Activated CD8-positive, alpha-beta memory T cell treated with anti-CD3 and anti-CD28 coated beads, Interleukin-2, amount 10 ng/mL, durations not matched to agents 7 days and 5 days (primary cell): Measurements from ENCODE around the gene SERTM1. TPM values are rescaled to one million over a fixed set of nuclear protein-coding genes. Genes with fewer than 3 reads are reported as not detected.

ENCODE experiments used
- ATAC-seq: fragments of 150-1000 bp; cut with Tn5 transposase; one replicate; pipeline ENCODE4 v1.10.0; 2021; ENCODE audit warnings: moderate library complexity
- CTCF ChIA-PET: fragments of 350-600 bp; sonication (Branson Sonifier 250); formaldehyde crosslinking; loops from one replicate; lab custom pipeline; 2021; ENCODE audit warnings: antibody characterized with exemption; lab: Charles Lee
- DNase-seq: peaks from one replicate; pipeline ENCODE4 v3.0.0-alpha.2; 2020
- H3K27ac Mint-ChIP-seq: one replicate; pipeline ENCODE4 v1.8.0; 2021; ENCODE audit warnings: mild to moderate bottlenecking, mixed read lengths
- H3K27me3 Mint-ChIP-seq: one replicate; pipeline ENCODE4 v1.8.0; 2021; ENCODE audit warnings: mixed read lengths
- H3K36me3 Mint-ChIP-seq: one replicate; pipeline ENCODE4 v1.8.0; 2021; ENCODE audit warnings: mild to moderate bottlenecking, mixed read lengths
- H3K4me1 Mint-ChIP-seq: one replicate; pipeline ENCODE4 v1.8.0; 2021; ENCODE audit warnings: mixed read lengths
- H3K4me3 Mint-ChIP-seq: one replicate; pipeline ENCODE4 v1.8.0; 2021; ENCODE audit warnings: mild to moderate bottlenecking, moderate library complexity, mixed read lengths
- H3K9me3 Mint-ChIP-seq: one replicate; pipeline ENCODE4 v1.8.0; 2022; ENCODE audit warnings: low read depth, mixed read lengths
- total RNA-seq, 2 experiments: library from RNA; stranded (reverse); gene quantifications; one replicate each; pipeline ENCODE4 v1.2.3, GENCODE V29; 2021

The SERTM1 gene
- total RNA-seq, 2 experiments from 2014 or later: not detected

DNA sequence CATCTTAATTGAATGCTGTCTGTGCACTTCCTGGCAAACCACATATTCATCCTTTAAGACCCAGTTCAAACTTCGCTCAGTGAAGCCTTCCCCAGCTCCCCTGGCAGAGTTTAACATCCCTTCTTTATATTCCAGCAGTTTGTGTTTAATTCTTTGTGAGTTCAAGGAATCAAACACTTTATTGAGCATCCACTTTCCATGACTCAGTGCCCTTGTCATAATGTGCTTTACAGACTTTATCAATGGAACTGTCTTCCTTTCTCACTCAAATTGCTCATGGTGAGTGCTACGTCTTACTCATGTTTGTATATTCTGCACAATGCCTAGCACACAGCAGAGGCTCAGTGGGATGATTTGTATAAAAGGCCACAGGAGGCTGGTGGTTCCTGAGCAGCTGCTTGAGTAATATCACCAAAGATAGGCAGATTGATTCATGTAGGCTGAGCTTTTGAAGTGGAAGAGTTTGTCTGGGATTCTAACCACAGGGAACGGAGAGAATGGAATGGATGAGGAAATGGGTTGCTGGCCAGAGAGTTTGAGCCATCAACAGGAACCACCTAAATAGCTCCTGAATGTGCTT is 44.2 kb downstream of the SERTM1 start:
- peaks cover 11% of the 10 kb centered on the region for H3K27me3 Mint-ChIP-seq
- no peak overlapping the region for H3K27ac Mint-ChIP-seq
- CTCF ChIA-PET: interaction anchor here (1.0 kb wide), 1 partner anchor 17 kb away, joined by 3 read pairs; no protein-coding TSS in a partner anchor
- H3K9me3 Mint-ChIP-seq: no peaks in the 10 kb centered on the region
- ATAC-seq (no peak), DNase-seq (no peak)
- H3K4me1 Mint-ChIP-seq: no peaks in the 10 kb centered on the region
- H3K36me3 Mint-ChIP-seq: no peaks in the 10 kb centered on the region
- no peak overlapping the region for H3K4me3 Mint-ChIP-seq

DNA sequence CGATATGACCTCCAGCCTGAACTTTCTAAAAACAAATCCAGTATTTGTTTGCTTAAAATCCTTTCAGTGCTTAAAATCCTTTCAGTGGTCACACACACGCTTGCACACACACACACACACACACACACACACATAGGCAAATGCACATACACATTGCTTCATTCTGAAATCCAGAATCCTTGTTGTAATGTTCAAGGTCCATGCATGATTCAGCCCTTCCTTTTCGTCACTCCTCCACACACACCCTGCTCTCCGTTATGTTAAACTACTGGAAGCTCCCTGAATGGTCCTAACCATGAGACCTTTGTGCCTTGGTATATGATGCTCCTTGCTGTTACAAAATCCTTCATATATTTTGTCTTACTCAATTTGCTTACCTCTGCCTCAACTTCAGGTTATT is 44.9 kb downstream of the SERTM1 start:
- ATAC-seq (no peak), DNase-seq (no peak)
- CTCF ChIA-PET: no interaction called here
- no peaks in the 10 kb centered on the region for H3K36me3 Mint-ChIP-seq
- H3K27me3 Mint-ChIP-seq: peaks cover 11% of the 10 kb centered on the region
- no peaks in the 10 kb centered on the region for H3K9me3 Mint-ChIP-seq
- H3K4me1 Mint-ChIP-seq: no peaks in the 10 kb centered on the region
- no peak overlapping the region for H3K4me3 Mint-ChIP-seq
- H3K27ac Mint-ChIP-seq: no peak overlapping the region

DNA sequence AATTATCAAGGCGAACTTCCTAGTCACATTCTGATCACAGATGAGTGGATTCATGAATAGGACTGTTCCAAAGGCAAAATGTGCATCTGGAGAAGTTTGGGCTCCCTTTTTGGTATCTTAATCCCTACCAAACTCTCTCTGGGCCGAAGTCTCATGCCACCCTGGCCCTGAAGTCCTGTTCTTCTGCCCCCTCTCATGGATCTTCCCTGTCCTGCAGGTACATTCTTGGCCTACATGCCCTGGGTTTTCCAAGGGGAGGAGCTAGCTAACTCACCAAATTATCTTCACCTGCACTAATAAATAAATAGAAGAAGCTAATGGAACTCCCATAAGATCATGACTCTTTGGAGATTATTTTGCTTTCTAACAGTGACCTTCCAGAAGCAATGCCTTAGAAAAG is 50.3 kb downstream of the SERTM1 start:
- H3K36me3 Mint-ChIP-seq: no peaks in the 10 kb centered on the region
- no peaks in the 10 kb centered on the region for H3K9me3 Mint-ChIP-seq
- H3K27ac Mint-ChIP-seq: no peak overlapping the region
- DNase-seq (no peak), ATAC-seq (no peak)
- no peak overlapping the region for H3K4me3 Mint-ChIP-seq
- CTCF ChIA-PET: no interaction called here
- H3K4me1 Mint-ChIP-seq: no peaks in the 10 kb centered on the region
- peaks cover 11% of the 10 kb centered on the region for H3K27me3 Mint-ChIP-seq

DNA sequence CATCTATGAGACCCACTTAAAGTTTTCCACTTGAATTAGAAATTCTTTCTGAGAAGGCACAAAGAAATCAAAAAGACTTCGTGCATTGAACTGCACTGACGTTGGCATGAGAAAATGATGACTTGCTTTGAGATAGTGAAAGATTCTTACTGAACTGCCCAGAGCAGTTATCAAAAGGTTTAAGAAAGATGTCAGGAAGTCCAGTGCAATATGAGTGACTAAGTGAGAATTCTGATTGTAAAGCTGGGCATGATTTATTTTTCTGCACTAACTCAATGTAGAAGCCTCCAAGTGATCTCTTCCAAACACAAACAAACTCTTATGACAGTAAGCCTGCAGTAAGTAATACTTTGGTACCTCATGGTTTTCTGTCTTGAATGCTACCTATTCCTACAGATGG is 52.1 kb downstream of the SERTM1 start:
- no peak for ATAC-seq
- CTCF ChIA-PET: no interaction called here
- Mint-ChIP-seq H3K4me3 (no peak overlapping the region), H3K27ac (no peak overlapping the region), H3K9me3 (no peaks in the 10 kb centered on the region), H3K4me1 (no peaks in the 10 kb centered on the region), H3K27me3 (peaks cover 11% of the 10 kb centered on the region), H3K36me3 (no peaks in the 10 kb centered on the region)
- no peak for DNase-seq

DNA sequence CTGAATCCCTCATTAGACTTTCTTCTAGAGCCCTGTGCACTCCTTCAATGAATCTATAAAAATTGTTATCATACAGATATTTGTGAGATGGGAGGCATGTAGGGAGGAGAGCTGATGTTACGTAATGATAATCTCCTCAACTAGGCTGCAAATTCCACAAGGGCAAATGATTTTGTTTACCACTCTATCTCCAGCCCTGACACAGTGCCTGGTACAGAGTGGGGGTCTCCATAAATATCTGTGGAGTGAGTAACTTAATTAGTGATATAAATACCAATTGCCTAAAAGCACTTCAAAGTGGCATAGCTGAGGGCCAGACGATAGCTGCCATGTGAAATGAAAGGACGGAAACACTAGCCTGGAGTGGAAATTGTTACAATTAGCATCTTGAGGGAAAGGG is 54.2 kb downstream of the SERTM1 start:
- DNase-seq (no peak), ATAC-seq (no peak)
- Mint-ChIP-seq H3K36me3 (no peaks in the 10 kb centered on the region), H3K9me3 (no peaks in the 10 kb centered on the region), H3K4me1 (no peaks in the 10 kb centered on the region), H3K27me3 (peaks cover 4% of the 10 kb centered on the region), H3K4me3 (no peak overlapping the region), H3K27ac (no peak overlapping the region)
- CTCF ChIA-PET: no interaction called here

DNA sequence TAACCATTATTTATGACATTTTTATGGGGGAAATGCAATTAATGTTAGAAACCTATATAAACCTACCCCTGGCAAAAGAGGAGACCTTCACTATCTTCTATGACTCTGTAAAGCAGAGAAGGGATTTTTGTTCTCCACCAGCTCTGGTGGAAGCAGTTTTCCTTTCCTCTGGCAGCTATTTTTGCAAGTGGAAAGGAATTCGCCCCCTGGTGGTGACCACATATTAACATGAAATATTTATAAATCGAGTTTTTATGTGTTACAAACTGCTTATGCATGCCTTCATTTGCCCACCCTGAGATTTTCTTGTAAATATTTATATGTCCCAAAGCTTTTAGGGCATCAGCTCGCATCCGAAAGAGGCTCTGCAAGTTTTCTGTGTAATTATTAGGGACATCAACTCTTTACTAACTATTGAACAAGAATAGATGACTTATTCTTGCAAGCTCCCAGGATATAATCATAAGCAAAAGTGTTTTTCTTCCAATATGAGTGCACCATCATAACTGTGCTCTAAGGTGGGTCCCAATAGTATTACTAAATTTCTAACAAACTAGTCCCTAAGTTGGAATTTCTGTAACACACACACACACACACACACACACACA is 62.4 kb downstream of the SERTM1 start:
- Mint-ChIP-seq H3K4me3 (no peak overlapping the region), H3K27me3 (no peaks in the 10 kb centered on the region), H3K36me3 (no peaks in the 10 kb centered on the region), H3K27ac (no peak overlapping the region), H3K9me3 (no peaks in the 10 kb centered on the region), H3K4me1 (no peaks in the 10 kb centered on the region)
- ATAC-seq (no peak), DNase-seq (no peak)
- CTCF ChIA-PET: interaction anchor here (0.5 to 2.4 kb wide), 10 partner anchors 10 to 389 kb away, joined by 3 to 12 read pairs (median 4); partner anchors contain the start of gene SPART

DNA sequence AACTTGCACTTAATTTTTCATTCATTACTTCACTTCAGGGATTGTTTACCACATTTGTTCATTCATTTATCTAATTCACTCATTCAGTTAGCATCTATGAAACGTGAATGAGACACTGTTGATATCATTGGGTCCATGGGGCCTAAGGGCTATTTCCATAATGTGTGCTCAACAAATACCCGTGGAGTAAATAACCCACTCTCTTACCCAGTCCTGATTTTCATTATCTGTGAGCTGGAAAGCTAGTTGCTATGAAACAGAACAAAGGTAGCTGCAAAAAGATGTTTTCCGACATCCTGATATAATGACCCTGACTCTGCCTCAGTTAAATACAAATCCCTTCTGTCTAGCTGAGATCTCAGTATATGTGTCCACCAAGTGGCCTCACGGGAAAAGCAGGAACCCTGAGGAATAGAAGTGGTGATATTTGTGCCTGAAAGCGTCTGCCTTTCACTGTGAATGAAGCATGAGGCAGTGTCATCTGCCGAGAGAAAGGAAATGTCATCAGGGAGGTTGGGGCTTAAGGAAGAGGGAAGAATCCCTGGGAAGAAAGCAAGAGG is 63.8 kb downstream of the SERTM1 start:
- H3K9me3 Mint-ChIP-seq: peaks cover 2% of the 10 kb centered on the region
- H3K27ac Mint-ChIP-seq: no peak overlapping the region
- H3K4me3 Mint-ChIP-seq: no peak overlapping the region
- no peak for DNase-seq
- no peaks in the 10 kb centered on the region for H3K36me3 Mint-ChIP-seq
- no peak for ATAC-seq
- CTCF ChIA-PET: interaction anchor here (1.2 kb wide), 1 partner anchor 254 kb away, joined by 3 read pairs; no protein-coding TSS in a partner anchor
- H3K27me3 Mint-ChIP-seq: no peaks in the 10 kb centered on the region
- no peaks in the 10 kb centered on the region for H3K4me1 Mint-ChIP-seq

DNA sequence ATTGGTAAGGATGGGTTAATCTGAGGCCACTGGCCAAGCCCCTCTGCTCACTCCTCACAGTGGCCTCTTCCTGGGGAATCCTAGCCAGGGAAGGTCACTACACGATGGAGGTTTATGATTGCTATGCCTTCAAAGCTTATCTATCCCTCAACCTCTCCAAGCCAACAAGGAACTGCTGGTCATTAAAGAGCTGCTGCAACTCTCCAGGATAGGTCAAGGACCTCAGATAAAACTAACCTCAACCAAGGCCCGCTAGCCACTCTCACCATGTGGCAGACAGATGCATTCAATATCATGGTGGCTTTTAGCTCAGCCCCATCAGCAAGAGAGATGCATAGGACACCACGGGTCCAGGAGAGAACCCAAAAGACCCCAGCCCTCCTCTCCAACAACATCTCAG is 71.6 kb downstream of the SERTM1 start:
- no peak overlapping the region for H3K4me3 Mint-ChIP-seq
- no peaks in the 10 kb centered on the region for H3K4me1 Mint-ChIP-seq
- CTCF ChIA-PET: interaction anchor here (1.2 to 1.3 kb wide), 2 partner anchors 9 to 15 kb away, joined by 3 read pairs; no protein-coding TSS in a partner anchor
- peaks cover 2% of the 10 kb centered on the region for H3K9me3 Mint-ChIP-seq
- H3K27me3 Mint-ChIP-seq: no peaks in the 10 kb centered on the region
- DNase-seq (no peak), ATAC-seq (no peak)
- no peak overlapping the region for H3K27ac Mint-ChIP-seq
- no peaks in the 10 kb centered on the region for H3K36me3 Mint-ChIP-seq

DNA sequence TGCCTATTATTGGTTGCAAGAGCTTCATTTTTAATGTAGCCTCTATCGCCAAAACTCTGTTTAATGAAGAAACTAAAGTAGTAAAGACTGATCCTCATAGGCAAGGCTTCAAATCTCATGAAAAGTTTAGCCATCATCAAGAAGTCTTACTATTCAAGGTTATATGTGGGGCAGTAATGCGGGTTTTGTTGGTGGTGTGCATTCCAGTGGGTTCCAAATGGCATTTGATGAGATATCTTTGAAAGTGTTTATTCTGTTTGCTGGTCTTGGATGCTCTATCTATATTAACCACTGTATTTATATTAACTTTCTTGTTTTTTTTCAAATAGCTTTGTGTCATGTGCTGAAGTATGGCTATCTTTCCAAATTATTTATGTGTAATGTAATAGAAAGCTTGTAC is 72.2 kb downstream of the SERTM1 start:
- CTCF ChIA-PET: interaction anchor here (1.3 kb wide), 1 partner anchor 10 kb away, joined by 3 read pairs; no protein-coding TSS in a partner anchor
- no peaks in the 10 kb centered on the region for H3K4me1 Mint-ChIP-seq
- H3K36me3 Mint-ChIP-seq: no peaks in the 10 kb centered on the region
- peaks cover 3% of the 10 kb centered on the region for H3K27me3 Mint-ChIP-seq
- H3K4me3 Mint-ChIP-seq: no peak overlapping the region
- DNase-seq (no peak), ATAC-seq (no peak)
- H3K9me3 Mint-ChIP-seq: peaks cover 2% of the 10 kb centered on the region
- H3K27ac Mint-ChIP-seq: no peak overlapping the region

Other genes starting within 250 kb of the SERTM1 start
- 1 to 10 TPM; 3.8 to 4.3 TPM for gene CCNA1, start 241.5 kb upstream of the SERTM1 start, total RNA-seq
- gene RFXAP, start 145.2 kb downstream of the SERTM1 start, total RNA-seq: 10 to 100 TPM; 13.8 to 20.9 TPM
- gene SMAD9, start 246.2 kb downstream of the SERTM1 start, total RNA-seq: not detected